ENCODE data around the gene NPAS2.

The NPAS2 gene

DNA sequence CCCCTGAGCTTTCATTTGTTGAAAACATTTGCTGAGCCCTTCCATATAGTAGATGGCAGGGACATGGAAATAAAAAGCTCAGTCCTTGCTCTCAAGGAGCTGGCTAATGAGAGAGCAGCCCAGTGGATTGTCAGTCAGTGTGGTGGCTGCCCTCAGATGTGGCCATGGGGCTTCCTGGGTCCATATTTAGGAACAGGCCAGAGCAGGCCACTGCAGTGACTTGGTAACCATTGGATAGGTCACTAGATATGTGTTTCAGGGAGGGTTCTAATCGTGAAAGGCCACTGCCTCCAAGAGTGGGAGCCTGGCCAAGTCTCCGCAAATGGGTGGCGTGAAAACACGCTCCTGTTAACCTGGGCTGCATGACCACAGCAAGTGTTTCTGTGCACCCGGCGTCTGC is 37.4 kb downstream of the NPAS2 start:
- DNase-seq: no peak

- no peak for DNase-seq
These were observed 38.0 kb downstream of the NPAS2 start for GRCh38 chr2:100857915-100858314.

DNA sequence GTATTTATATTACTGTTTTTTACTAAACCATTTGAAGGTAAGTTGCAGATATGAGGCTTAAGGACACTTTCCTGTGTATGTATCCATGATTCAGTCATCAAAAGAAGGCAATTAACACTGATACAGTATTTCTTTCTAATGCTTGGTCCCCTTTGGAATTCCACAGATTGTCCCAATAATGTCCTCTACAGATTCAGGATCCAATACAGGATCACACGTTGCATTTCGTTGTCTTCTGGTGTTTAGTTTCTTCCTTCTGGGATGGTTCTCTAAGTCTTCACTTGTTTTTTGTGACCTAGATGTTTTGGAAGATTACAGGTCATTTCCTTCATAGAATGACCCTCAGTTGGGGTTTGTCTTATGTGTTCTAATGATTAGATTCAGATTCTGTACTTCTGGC is 40.0 kb downstream of the NPAS2 start:
- no peak for DNase-seq

- DNase-seq: no peak
These were observed 41.4 kb downstream of the NPAS2 start for GRCh38 chr2:100861340-100861739.

DNA sequence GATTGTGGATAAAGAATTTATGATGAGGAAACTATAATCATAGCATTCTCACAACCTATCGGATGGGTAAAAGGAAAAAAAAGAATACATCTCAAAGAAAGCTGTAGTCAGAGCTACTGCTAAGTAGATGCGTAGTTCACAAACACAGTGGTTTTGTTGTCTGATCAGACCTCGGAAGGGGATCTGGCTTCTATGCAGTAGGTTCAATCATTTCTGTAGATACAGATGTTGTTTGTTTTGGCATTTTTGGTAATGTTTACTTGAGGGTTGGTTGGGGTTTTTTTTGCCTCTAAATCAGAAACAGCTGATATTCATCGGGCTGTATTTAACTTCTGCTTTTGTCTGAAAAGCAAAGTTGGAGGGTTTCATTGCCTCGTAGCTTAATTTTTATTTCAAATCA is 42.1 kb downstream of the NPAS2 start:
- DNase-seq: no peak

GRCh38 chr2:100865816-100866460 is 46.0 kb downstream of the NPAS2 start:
- DNase-seq: no peak

DNA sequence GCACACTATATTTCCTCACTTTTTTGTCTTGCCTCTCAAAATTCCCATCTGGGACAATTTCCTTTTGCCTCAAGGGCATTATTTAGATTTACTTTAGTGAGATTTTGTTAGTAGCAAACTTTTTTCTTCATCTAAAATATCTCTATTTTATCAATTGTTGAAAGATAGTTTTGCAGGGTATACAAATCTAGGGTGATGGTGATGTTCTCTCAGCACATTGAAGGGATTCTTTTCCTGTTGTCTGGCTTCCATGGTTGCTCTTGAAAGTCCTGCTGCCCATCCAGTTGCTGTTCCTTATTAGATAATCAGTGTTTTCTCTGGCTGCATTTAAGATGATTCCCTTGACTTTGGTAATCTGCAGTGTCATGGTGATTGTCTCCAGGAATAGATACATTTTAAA is 48.1 kb downstream of the NPAS2 start:
- no peak for DNase-seq

- DNase-seq: no peak
These were observed 49.2 kb downstream of the NPAS2 start for GRCh38 chr2:100869120-100869519.

- peak in 1 of 2 experiments; percentile 5 for DNase-seq
These were observed 51.0 kb downstream of the NPAS2 start for GRCh38 chr2:100870652-100871531.

DNA sequence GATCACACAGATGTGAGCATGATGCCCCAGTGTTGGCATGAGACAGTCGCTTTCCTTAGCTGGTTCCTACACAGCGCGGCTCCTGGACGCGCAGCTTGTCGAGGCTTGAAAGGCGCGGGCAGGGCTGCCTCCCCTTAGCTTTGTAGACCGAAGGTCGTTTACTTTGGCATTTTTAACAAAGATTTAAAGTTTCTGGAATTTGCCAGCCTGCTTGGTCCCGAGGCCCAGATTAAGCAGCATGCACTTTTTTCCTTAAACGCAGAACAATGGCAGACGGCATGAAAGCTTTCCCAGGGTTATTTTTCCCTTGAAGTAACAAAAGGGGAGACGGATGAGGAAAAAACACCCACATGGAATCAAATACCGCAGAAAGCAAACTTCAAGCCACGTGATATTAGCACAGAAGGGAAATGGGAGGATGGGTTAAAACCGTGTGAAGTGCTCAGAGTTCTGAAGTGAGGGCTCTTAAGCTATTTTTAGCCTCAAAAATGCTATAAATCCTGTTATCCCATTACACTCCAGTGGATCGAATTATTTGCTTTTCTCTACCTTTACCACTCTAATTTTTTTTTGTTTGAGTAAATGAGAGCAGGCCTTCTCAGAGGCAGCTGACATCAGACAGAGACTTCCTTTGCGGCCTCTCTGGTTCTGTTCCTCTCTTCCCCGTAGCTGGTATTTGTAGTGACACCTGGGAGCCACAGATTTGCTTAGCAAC is 55.7 kb downstream of the NPAS2 start:
- DNase-seq: no peak

GRCh38 chr2:100876231-100876860 is 56.4 kb downstream of the NPAS2 start:
- DNase-seq: no peak

DNA sequence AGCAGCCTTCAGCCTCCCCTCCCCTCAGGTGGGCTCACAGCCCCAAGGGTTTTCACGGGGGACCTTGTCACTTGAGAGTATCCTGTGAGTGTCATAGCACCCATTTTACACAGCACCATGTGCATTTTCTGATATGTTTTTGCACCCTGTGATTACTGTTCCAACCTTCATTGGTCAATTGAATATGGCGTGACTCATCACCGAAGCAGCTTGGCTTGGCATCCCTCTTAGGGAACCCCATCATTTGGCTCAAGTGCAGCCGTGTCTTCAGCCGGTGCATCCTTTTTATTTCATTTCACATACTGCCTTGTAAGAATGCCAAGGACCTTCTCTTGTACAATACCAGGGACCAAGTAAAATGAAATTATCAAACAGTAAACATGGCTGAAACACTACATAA is 57.6 kb downstream of the NPAS2 start:
- no peak for DNase-seq

DNA sequence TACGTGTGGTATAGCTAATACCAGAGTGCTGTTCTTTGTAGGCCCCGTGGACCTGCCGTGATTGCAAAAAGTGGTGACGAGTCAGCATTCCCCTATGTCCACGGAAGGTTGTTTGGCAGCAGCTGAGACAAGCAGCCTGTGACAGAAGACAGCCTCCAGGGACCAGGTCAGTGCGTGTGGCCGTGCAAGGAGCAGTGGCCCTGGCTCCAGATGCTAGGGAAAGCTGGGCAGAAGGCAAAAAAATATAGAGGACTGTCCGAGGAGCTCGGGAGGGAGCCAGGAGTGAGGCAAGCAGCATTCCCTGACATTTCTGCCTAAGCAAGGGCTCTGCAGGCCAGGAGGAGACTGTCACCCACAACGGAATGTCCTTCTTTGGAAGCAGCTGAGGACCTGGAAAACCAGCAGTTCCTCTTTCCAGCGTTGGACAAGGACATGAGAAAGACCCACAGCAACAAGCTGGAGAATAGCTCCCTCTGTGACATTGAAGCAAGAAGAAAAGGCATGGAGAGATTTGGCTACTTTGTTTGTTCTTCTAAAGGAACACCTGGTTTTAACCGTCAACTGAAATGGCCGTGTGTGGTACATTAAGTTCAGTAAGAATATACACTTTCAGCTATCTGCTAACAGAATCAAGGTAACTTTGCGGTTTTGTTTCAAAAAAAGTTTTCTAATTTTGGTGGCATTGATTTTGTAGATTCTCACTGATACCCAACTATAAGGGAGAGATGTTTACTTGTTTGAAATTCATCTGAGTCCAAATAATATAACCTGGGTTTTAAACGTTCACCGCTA is 58.3 kb downstream of the NPAS2 start:
- no peak for DNase-seq

- DNase-seq: no peak
These were observed 59.4 kb downstream of the NPAS2 start for GRCh38 chr2:100879296-100879695.

- no peak for DNase-seq
These were observed 60.1 kb downstream of the NPAS2 start for GRCh38 chr2:100880036-100880435.

DNA sequence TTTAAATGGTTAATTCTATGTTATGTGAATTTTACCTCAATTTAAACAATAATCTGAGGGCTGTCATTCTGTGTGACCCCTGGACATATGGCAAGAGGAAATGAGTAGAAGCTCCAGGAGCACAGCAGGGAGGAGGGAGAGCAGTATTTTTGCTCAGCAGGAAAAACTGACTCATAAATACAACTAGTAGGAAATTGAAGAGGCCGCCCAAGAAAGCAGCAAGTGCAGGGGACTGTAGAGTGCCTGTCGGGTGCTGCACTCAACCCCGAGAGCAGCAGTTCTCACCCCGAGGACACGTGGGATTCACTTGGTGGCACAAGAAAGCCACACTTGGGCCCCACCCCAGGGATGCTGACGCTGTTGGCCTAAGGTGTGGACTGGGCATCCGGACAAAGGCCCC is 60.8 kb downstream of the NPAS2 start:
- DNase-seq: no peak

DNA sequence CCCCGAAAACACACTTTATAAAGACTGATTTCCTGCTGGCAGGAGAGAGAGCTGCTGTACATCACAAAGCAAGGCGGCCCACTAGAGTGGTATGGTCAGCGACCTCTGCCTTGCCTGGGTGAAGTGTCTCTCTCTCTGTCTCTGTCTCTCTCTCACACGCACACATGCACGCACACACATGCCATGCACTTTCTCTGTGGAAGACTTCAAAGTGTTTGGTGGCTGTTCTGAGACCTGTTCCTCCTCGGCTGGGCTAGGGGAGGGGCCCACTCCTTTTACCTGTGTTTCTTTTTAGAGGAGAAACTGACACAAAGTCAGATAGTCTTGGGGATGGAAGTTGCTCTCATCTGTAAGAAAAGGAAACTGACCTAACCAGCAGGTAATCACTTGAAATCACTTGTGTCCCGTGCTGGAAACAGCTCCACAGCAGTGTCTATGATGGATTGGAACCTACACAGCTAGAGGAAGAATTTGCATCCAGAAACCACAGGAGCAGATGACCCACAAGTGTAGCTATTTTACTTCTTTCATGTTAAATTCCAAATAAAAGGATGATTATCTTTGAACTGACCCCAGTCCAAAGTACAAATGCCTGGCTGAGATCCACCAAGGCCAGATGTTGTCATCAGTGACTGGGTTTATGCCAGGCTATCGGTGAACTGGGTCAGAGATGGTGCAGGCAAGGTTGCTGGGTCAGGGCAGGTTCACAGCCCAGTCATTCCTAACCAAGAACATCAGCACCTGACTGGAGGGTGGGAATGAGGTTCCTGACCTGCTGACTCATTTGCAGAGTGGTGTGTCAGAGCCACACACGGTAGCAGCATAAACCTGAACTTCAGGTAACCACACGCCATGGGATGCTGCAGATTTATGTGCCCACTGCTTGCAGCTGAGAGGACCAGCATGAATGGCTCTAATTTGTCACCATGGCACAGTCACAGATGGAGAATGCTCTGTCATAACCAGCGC is 63.0 kb downstream of the NPAS2 start:
- no peak for DNase-seq

- no peak for DNase-seq
These were observed 64.2 kb downstream of the NPAS2 start for GRCh38 chr2:100884145-100884621.

GRCh38 chr2:100886085-100886484 is 66.1 kb downstream of the NPAS2 start:
- no peak for DNase-seq

DNA sequence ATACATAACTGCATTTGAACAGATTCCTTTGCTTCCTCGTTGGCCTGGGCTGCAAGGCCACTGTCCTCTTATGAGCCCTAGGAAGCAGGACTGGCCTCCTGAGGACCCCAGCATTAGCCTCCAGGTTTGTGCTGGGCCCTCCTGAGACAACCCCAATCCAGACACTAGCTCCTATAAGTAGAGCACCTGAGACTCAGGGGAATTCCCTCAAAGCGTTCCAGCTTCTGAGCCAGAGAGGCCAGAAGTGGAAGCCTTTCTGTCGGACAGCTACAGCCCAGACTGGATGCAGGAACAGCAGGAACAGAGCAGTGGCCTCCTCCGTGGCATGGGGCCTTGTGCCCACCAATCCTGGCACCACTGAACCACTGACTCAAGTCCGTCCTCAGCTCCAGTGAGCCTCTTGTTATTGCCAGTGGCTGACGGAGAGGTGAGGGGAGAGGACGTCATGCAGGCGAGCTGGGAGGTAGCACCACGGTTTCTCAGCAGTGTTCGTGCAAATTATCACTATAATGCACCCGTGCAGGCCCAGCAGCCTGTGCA is 67.2 kb downstream of the NPAS2 start:
- no peak for DNase-seq

Measured in AML-193 (cell line).